DOHH2 (cell line): ENCODE data around the gene SUPT5H.

Experiments
- CTCF ChIP-seq: fragments of 200-600 bp; sonication (generic); IDR thresholded peaks from one replicate; pipeline ENCODE4 v1.5.1; 2014; ENCODE audit warnings: antibody characterized with exemption, mild to moderate bottlenecking, low read depth, low read length; ENCODE audit not compliant: poor library complexity, severe bottlenecking
- EZH2phosphoT487 ChIP-seq: fragments of 200-600 bp; sonication (generic); IDR thresholded peaks from 2 replicates; pipeline ENCODE4 v1.6.1; 2017; ENCODE audit warnings: borderline replicate concordance, mild to moderate bottlenecking, antibody characterized with exemption, low read length, moderate library complexity, mixed read lengths

GRCh38 chr19:39465956-39466747 is 20.8 kb downstream of the SUPT5H start:
- no peak for TF ChIP-seq CTCF
- TF ChIP-seq EZH2phosphoT487 = no peak
